ENCODE measurements around the gene CARD8.

GRCh38 chr19:48255376-48256303, at the start of gene CARD8:
- TF ChIP-seq CTCF (IDR thresholded peaks at IDR 0.05) (peak in 2 of 5 experiments; percentile 29 to 36), POLR2A (IDR thresholded peaks at IDR 0.05) (peak in 1 of 2 donors; percentile 46), EP300 (IDR thresholded peaks at IDR 0.05) (peak in 1 of 2 donors; percentile 77)

Data from tibial nerve (tissue), 4 donors.